HepG2 (cell line): ENCODE results near the gene NAGS. TPM values are rescaled to one million over a fixed set of nuclear protein-coding genes. Genes with fewer than 3 reads are reported as not detected.

Experiments
- ARNTL ChIP-seq: sonication (generic); formaldehyde crosslinking; IDR thresholded peaks from 2 replicates; pipeline ENCODE4 v1.4.0; 2020; ENCODE audit warnings: mild to moderate bottlenecking, missing genetic modification reagents
- CAMTA2 ChIP-seq: sonication (generic); formaldehyde crosslinking; IDR thresholded peaks from 2 replicates; pipeline ENCODE4 v1.4.0; 2020; ENCODE audit warnings: mild to moderate bottlenecking, missing genetic modification reagents, borderline replicate concordance
- CHD4 ChIP-seq: fragments of 200-600 bp; sonication (generic); IDR thresholded peaks from 2 replicates; pipeline ENCODE4 v1.7.0; 2017; ENCODE audit warnings: mild to moderate bottlenecking, low read length, borderline replicate concordance
- ELF1 ChIP-seq: sonication (generic); formaldehyde crosslinking; IDR thresholded peaks from 2 replicates; pipeline ENCODE4 v1.4.0; 2020; ENCODE audit warnings: missing genetic modification reagents
- ELF3 ChIP-seq: IDR thresholded peaks from 2 replicates; pipeline ENCODE4 v1.6.1; 2016; ENCODE audit warnings: missing genetic modification reagents, missing compliant biosample characterization
- GTF2F1 ChIP-seq: fragments of 150-350 bp; IDR thresholded peaks from 2 replicates; pipeline ENCODE4 v1.6.1; 2014; ENCODE audit warnings: low read length
- ISX ChIP-seq: sonication (generic); formaldehyde crosslinking; conservative IDR thresholded peaks from 2 replicates; pipeline ENCODE4 v1.5.0; 2020; ENCODE audit warnings: missing genetic modification reagents
- KAT8 ChIP-seq: IDR thresholded peaks from 2 replicates; pipeline ENCODE4 v1.6.1; 2016; ENCODE audit warnings: missing genetic modification reagents, missing compliant biosample characterization
- KMT2A ChIP-seq: sonication (generic); formaldehyde crosslinking; IDR thresholded peaks from 2 replicates; pipeline ENCODE4 v1.4.0; 2020; ENCODE audit warnings: missing genetic modification reagents
- NCOA1 ChIP-seq: sonication (generic); formaldehyde crosslinking; IDR thresholded peaks from 2 replicates; pipeline ENCODE4 v1.9.0; 2021; ENCODE audit warnings: missing genetic modification reagents
- NFRKB ChIP-seq: fragments of 450-650 bp; IDR thresholded peaks from 2 replicates; pipeline ENCODE4 v1.6.1; 2017
- NKX3-1 ChIP-seq: sonication (generic); formaldehyde crosslinking; IDR thresholded peaks from 2 replicates; pipeline ENCODE4 v1.5.0; 2020; ENCODE audit warnings: missing genetic modification reagents
- NR2C2 ChIP-seq: sonication (generic); formaldehyde crosslinking; IDR thresholded peaks from 2 replicates; pipeline ENCODE4 v1.4.0; 2020; ENCODE audit warnings: missing genetic modification reagents, mild to moderate bottlenecking, moderate library complexity, borderline replicate concordance
- PAWR ChIP-seq: sonication (generic); formaldehyde crosslinking; IDR thresholded peaks from 2 replicates; pipeline ENCODE4 v1.4.0; 2020; ENCODE audit warnings: missing genetic modification reagents, mild to moderate bottlenecking, borderline replicate concordance
- RELA ChIP-seq: sonication (generic); formaldehyde crosslinking; IDR thresholded peaks from 2 replicates; pipeline ENCODE4 v1.4.0; 2020; ENCODE audit warnings: missing genetic modification reagents
- SOX6 ChIP-seq, 2 experiments: fragments of 450-650 bp in 1 of 2; sonication (generic) in 1 of 2; formaldehyde crosslinking in 1 of 2; IDR thresholded peaks; 2 replicates each; pipeline versions ENCODE4 v1.4.0 to v1.6.1; 2017 to 2020; ENCODE audit warnings: antibody characterized with exemption in 1 of 2, mild to moderate bottlenecking in 1 of 2, missing genetic modification reagents in 1 of 2
- ZBTB14 ChIP-seq: sonication (generic); formaldehyde crosslinking; IDR thresholded peaks from 2 replicates; pipeline ENCODE4 v1.4.0; 2020; ENCODE audit warnings: missing genetic modification reagents
- ZBTB49 ChIP-seq: sonication (generic); formaldehyde crosslinking; IDR thresholded peaks from 2 replicates; pipeline ENCODE4 v1.4.0; 2020; ENCODE audit warnings: missing genetic modification reagents, borderline replicate concordance
- ZNF10 ChIP-seq: sonication (generic); formaldehyde crosslinking; IDR thresholded peaks from 2 replicates; pipeline ENCODE4 v1.4.0; 2020; ENCODE audit warnings: mild to moderate bottlenecking, low read depth, missing genetic modification reagents, borderline replicate concordance
- ZNF232 ChIP-seq: sonication (generic); formaldehyde crosslinking; IDR thresholded peaks from 2 replicates; pipeline ENCODE4 v1.4.0; 2020; ENCODE audit warnings: missing genetic modification reagents, borderline replicate concordance
- ZNF282 ChIP-seq: fragments of 450-650 bp; IDR thresholded peaks from 2 replicates; pipeline ENCODE4 v1.6.1; 2018; ENCODE audit not compliant: partially characterized antibody
- ZNF335 ChIP-seq: sonication (generic); formaldehyde crosslinking; IDR thresholded peaks from 2 replicates; pipeline ENCODE4 v1.4.0; 2020; ENCODE audit warnings: missing genetic modification reagents
- ZNF446 ChIP-seq: sonication (generic); formaldehyde crosslinking; IDR thresholded peaks from 2 replicates; pipeline ENCODE4 v1.5.0; 2020; ENCODE audit warnings: mild to moderate bottlenecking, missing genetic modification reagents
- ZNF619 ChIP-seq: sonication (generic); formaldehyde crosslinking; IDR thresholded peaks from 2 replicates; pipeline ENCODE4 v1.4.0; 2020; ENCODE audit warnings: mild to moderate bottlenecking, missing genetic modification reagents
- ZNF839 ChIP-seq: sonication (generic); formaldehyde crosslinking; IDR thresholded peaks from 2 replicates; pipeline ENCODE4 v1.4.0; 2020; ENCODE audit warnings: missing genetic modification reagents, mild to moderate bottlenecking, borderline replicate concordance
- polyA plus RNA-seq, 8 experiments: library from polyadenylated mRNA; depleted of rRNA in 3 of 8; stranded (reverse) in 7 of 8; unstranded in 1 of 8; fragments of >200 nt; fragmentation: Illumina TruSeq in 4 of 8; extraction: Trizol in 4 of 8; gene quantifications; 2 replicates each; pipeline versions ENCODE4 v1.2.1 to v1.2.3, GENCODE V29; 2011 to 2016; ENCODE audit warnings: low read depth in 4 of 8, missing spikeins in 1 of 8, mixed read lengths in 1 of 8; ENCODE audit not compliant: insufficient read depth in 1 of 8
- total RNA-seq, 5 experiments: library from RNA; depleted of rRNA; stranded (reverse); fragments of >200 nt; fragmentation: Illumina TruSeq; extraction: Trizol; gene quantifications; 2 replicates each; pipeline ENCODE4 v1.2.3, GENCODE V29; 2016; ENCODE audit warnings: low read depth in 1 of 5
- TF ChIP-seq, protein P1 (sequence below): sonication (generic); formaldehyde crosslinking; conservative IDR thresholded peaks from 2 replicates; pipeline ENCODE4 v1.8.1; 2023; ENCODE audit warnings: missing genetic modification reagents
- TF ChIP-seq, protein P2 (sequence below): IDR thresholded peaks from 2 replicates; pipeline ENCODE4 v1.6.1; 2012; ENCODE audit warnings: inconsistent platforms

The NAGS gene
- total and polyA plus RNA-seq, 2 of the 13 experiments (the other 11 are each of a cell fraction or from before 2014, with no cell fraction given): 4.3 to 5.1 TPM

DNA sequence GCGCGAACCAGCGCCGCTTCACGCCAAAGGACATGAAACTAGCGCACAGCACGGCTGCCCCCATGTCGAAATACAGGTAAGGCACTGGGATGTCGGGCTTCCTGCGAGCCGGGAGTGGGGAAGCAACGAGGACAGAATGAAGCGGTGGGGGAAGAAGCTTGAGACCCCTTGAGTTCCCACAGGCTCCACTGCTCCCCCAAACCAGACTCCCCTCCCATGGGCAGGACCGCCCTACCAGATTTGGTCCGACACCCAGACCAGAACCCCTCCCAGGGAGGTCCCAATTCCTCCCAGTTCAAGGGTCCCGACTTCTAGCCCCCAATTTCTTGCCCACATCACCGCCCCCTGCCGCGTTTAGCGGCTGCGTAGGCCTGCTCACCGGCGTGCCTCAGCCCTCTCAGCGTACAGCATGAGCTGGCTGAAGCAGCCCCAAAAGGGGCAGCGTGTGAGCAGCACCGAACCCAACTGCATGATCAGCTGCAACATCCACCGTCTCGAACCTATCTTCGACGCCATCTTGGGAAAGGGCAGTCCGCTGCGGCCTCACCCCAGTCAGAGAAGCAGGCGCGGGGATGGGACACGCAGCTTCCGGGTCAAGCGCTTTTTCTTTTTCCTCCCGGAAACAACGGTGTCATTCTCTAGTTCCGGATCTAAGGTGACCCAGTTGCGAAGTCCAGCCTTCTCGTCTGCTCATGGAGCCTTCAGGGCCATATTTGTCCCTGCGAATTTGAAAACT is 10.2 kb downstream of the NAGS start, which contains the start of gene TMEM101 (continued):
- peak; percentile 92; the same call in 1 of the 2 replicates for TF ChIP-seq NKX3-1 (CRISPR knock-in tag)
- 0 out of 2 replicates have a peak, but pooled peaks have one; percentile 49 for TF ChIP-seq ZBTB49 (CRISPR knock-in tag)
- TF ChIP-seq ZNF839: no peak
- TF ChIP-seq ZNF335 (CRISPR knock-in tag): peak; percentile 95
- peak; percentile 99 for TF ChIP-seq KAT8 (CRISPR knock-in tag)
- TF ChIP-seq ZBTB14: no peak
- peak; percentile 82; the same call in 1 of the 2 replicates for TF ChIP-seq ZNF232
- TF ChIP-seq CAMTA2 (CRISPR knock-in tag): peak; percentile 73; the same call in 1 of the 2 replicates
- TF ChIP-seq SOX6 (IDR thresholded peaks at IDR 0.05): no peak
- TF ChIP-seq SOX6 (CRISPR knock-in tag; IDR thresholded peaks at IDR 0.05): peak; percentile 82
- TF ChIP-seq NR2C2: peak; percentile 100
- TF ChIP-seq ARNTL: peak; percentile 84
- no peak for TF ChIP-seq ZNF446 (CRISPR knock-in tag)
- no peak for TF ChIP-seq CHD4
- TF ChIP-seq ZNF619 (CRISPR knock-in tag): peak; percentile 92
- TF ChIP-seq ELF3 (CRISPR knock-in tag): peak; percentile 95
- no peak for TF ChIP-seq ISX (CRISPR knock-in tag)
- no peak for TF ChIP-seq ZNF282
- peak; percentile 97 for TF ChIP-seq KMT2A (CRISPR knock-in tag)
- TF ChIP-seq, protein P1, sequence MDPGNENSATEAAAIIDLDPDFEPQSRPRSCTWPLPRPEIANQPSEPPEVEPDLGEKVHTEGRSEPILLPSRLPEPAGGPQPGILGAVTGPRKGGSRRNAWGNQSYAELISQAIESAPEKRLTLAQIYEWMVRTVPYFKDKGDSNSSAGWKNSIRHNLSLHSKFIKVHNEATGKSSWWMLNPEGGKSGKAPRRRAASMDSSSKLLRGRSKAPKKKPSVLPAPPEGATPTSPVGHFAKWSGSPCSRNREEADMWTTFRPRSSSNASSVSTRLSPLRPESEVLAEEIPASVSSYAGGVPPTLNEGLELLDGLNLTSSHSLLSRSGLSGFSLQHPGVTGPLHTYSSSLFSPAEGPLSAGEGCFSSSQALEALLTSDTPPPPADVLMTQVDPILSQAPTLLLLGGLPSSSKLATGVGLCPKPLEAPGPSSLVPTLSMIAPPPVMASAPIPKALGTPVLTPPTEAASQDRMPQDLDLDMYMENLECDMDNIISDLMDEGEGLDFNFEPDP: 0 out of 2 replicates have a peak, but pooled peaks have one; percentile 92
- TF ChIP-seq GTF2F1: peak; percentile 67; the same call in 1 of the 2 replicates
- peak; percentile 98 for TF ChIP-seq ELF1 (CRISPR knock-in tag)
- TF ChIP-seq NFRKB: peak; percentile 97
- TF ChIP-seq NCOA1 (CRISPR knock-in tag): peak; percentile 93; the same call in 1 of the 2 replicates
- TF ChIP-seq ZNF10: no peak
- no peak; the same call in 1 of the 2 replicates for TF ChIP-seq PAWR (CRISPR knock-in tag)
- TF ChIP-seq, protein P2, sequence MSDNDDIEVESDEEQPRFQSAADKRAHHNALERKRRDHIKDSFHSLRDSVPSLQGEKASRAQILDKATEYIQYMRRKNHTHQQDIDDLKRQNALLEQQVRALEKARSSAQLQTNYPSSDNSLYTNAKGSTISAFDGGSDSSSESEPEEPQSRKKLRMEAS: peak; percentile 87
- peak; percentile 83; the same call in 1 of the 2 replicates for TF ChIP-seq RELA (CRISPR knock-in tag)
